Neuronal stem cell (in vitro differentiated cells): ENCODE data around the gene CLIC3.

Experiments used
- DNase-seq: peaks from one replicate; pipeline ENCODE4 v3.0.0-alpha.2; 2013; ENCODE audit warnings: low spot score
- H2AFZ ChIP-seq: one replicate; pipeline ENCODE4 v1.6.1; 2013; ENCODE audit warnings: mild to moderate bottlenecking, low read length, inconsistent platforms
- H2AK5ac ChIP-seq: 2 replicates; pipeline ENCODE4 v1.6.1; 2013; ENCODE audit warnings: low read depth, mild to moderate bottlenecking, inconsistent platforms, low read length, moderate library complexity, mixed read lengths
- H2BK120ac ChIP-seq: 2 replicates; pipeline ENCODE4 v1.6.1; 2013; ENCODE audit warnings: low read depth, mild to moderate bottlenecking, inconsistent platforms, low read length, moderate library complexity, mixed read lengths
- H2BK12ac ChIP-seq: one replicate; pipeline ENCODE4 v1.6.1; 2013; ENCODE audit warnings: low read length, inconsistent platforms
- H2BK15ac ChIP-seq: 2 replicates; pipeline ENCODE4 v1.6.1; 2013; ENCODE audit warnings: mild to moderate bottlenecking, low read length, inconsistent platforms, mixed read lengths
- H2BK5ac ChIP-seq: one replicate; pipeline ENCODE4 v1.6.1; 2013; ENCODE audit warnings: inconsistent platforms, mild to moderate bottlenecking, low read length, moderate library complexity
- H3K14ac ChIP-seq: one replicate; pipeline ENCODE4 v1.6.1; 2013; ENCODE audit warnings: low read length, inconsistent platforms
- H3K18ac ChIP-seq: 2 replicates; pipeline ENCODE4 v1.6.1; 2013; ENCODE audit warnings: low read length, inconsistent platforms
- H3K23ac ChIP-seq: 2 replicates; pipeline ENCODE4 v1.6.1; 2013; ENCODE audit warnings: low read depth, mild to moderate bottlenecking, mixed read lengths, low read length, inconsistent platforms; ENCODE audit not compliant: poor library complexity
- H3K27ac ChIP-seq: replicated peaks from 3 replicates; pipeline ENCODE4 v1.5.1; 2013; ENCODE audit warnings: low read length, inconsistent platforms
- H3K27me3 ChIP-seq, 3 experiments: 2 replicates each; pipeline ENCODE4 v1.6.1; 2013; ENCODE audit warnings: low read length in 3 of 3, mild to moderate bottlenecking in 2 of 3, inconsistent platforms in 1 of 3, low read depth in 1 of 3, mixed read lengths in 1 of 3, moderate library complexity in 1 of 3; ENCODE audit not compliant: control insufficient read depth in 3 of 3, insufficient read depth in 3 of 3
- H3K36me3 ChIP-seq, 2 donors: replicated peaks in 1 of 2; 2 replicates each; pipeline ENCODE4 v1.6.1; 2013; ENCODE audit warnings: low read length in 2 of 2; ENCODE audit not compliant: control insufficient read depth in 2 of 2, insufficient read depth in 2 of 2
- H3K4ac ChIP-seq: 2 replicates; pipeline ENCODE4 v1.6.1; 2013; ENCODE audit warnings: inconsistent platforms, mild to moderate bottlenecking, low read length, moderate library complexity
- H3K4me1 ChIP-seq, 2 donors: 1 replicate in 1 of 2; 2 replicates in 1 of 2; pipeline ENCODE4 v1.6.1; 2013; ENCODE audit warnings: low read length in 2 of 2, low read depth in 1 of 2; ENCODE audit not compliant: control insufficient read depth in 2 of 2, insufficient read depth in 1 of 2
- H3K4me2 ChIP-seq: one replicate; pipeline ENCODE4 v1.6.1; 2013; ENCODE audit warnings: mild to moderate bottlenecking, low read length, inconsistent platforms; ENCODE audit not compliant: insufficient read depth, poor library complexity, severe bottlenecking
- H3K4me3 ChIP-seq, 2 donors: 2 replicates each; pipeline ENCODE4 v1.5.1; 2013; ENCODE audit warnings: low read length in 2 of 2, mild to moderate bottlenecking in 2 of 2, inconsistent platforms in 1 of 2, moderate library complexity in 1 of 2
- H3K79me1 ChIP-seq: one replicate; pipeline ENCODE4 v1.6.1; 2013; ENCODE audit warnings: low read depth, mild to moderate bottlenecking, inconsistent platforms, low read length, moderate library complexity
- H3K9ac ChIP-seq: one replicate; pipeline ENCODE4 v1.6.1; 2013; ENCODE audit warnings: mild to moderate bottlenecking, low read depth, low read length, inconsistent platforms; ENCODE audit not compliant: poor library complexity
- H3K9me3 ChIP-seq, 2 donors: replicated peaks in 1 of 2; 2 replicates each; pipeline versions ENCODE3 to v1.6.1; 2013; ENCODE audit warnings: low read length in 2 of 2, mild to moderate bottlenecking in 2 of 2, inconsistent platforms in 1 of 2, low read depth in 1 of 2, mixed read lengths in 1 of 2, moderate library complexity in 1 of 2; ENCODE audit not compliant: control insufficient read depth in 2 of 2, insufficient read depth in 1 of 2
- H4K8ac ChIP-seq: one replicate; pipeline ENCODE4 v1.6.1; 2013; ENCODE audit warnings: low read depth, mild to moderate bottlenecking, inconsistent platforms, low read length, moderate library complexity
- H4K91ac ChIP-seq: one replicate; pipeline ENCODE4 v1.6.1; 2013; ENCODE audit warnings: low read length, low read depth, mild to moderate bottlenecking, inconsistent platforms; ENCODE audit not compliant: poor library complexity
- WGBS, 2 donors: extraction: QIAGEN DNeasy Blood & Tissue Kit; methylation state at CpG; one replicate each; pipeline ENCODE4 v1.1.7; 2013; ENCODE audit warnings: missing lambda C conversion rate in 2 of 2, mixed read lengths in 1 of 2; ENCODE audit not compliant: insufficient read length in 2 of 2, insufficient replicate concordance in 1 of 2; ENCODE audit errors: extremely low coverage in 2 of 2; 5-methylcytosine and 5-hydroxymethylcytosine counted together

Gene CLIC3

GRCh38 chr9:136955202-136955942 is 41.0 kb downstream of the CLIC3 start:
- Histone ChIP-seq H2BK5ac (peak overlapping the region; percentile 39), H2AFZ (no peak overlapping the region), H2BK120ac (no peak overlapping the region), H4K8ac (no peak overlapping the region), H3K36me3 (no peaks in the 10 kb centered on the region), H3K23ac (peak overlapping the region; percentile 55), H2AK5ac (peak overlapping the region; percentile 94), H3K18ac (peak overlapping the region; percentile 57), H2BK12ac (no peak overlapping the region), H3K4me1 (peaks cover 7 to 12% of the 10 kb centered on the region in 2 donors), H3K27me3 (peaks cover 0 to 18% (median 0%) of the 10 kb centered on the region in 3 experiments), H2BK15ac (peak overlapping the region; percentile 99), H3K4me3 (no peak overlapping the region), H3K4me2 (no peak overlapping the region), H3K9me3 (no peaks in the 10 kb centered on the region), H3K9ac (peak overlapping the region; percentile 21), H3K14ac (peak overlapping the region; percentile 56), H3K79me1 (peaks cover 3% of the 10 kb centered on the region), H3K4ac (peak overlapping the region; percentile 76), H3K27ac (no peak overlapping the region), H4K91ac (no peak overlapping the region)
- no CpG with 5 or more reads among the region's 14 CpGs for WGBS, 2 donors
- no peak for DNase-seq

- H3K79me1 ChIP-seq: peaks cover 2% of the 10 kb centered on the region
- no CpG with 5 or more reads among the region's 25 CpGs for WGBS, 2 donors
- no peaks in the 10 kb centered on the region for H3K9me3 ChIP-seq
- H2AK5ac ChIP-seq: peak overlapping the region; percentile 94
- no peaks in the 10 kb centered on the region for H3K36me3 ChIP-seq
- H3K4me1 ChIP-seq: peaks cover 9 to 14% of the 10 kb centered on the region in 2 donors
- peak overlapping the region; percentile 99 for H2BK15ac ChIP-seq
- peak overlapping the region; percentile 38 for H3K18ac ChIP-seq
- H3K14ac ChIP-seq: peak overlapping the region; percentile 56
- no peak for DNase-seq
- H2BK120ac ChIP-seq: no peak overlapping the region
- H4K8ac ChIP-seq: peak overlapping the region; percentile 48
- no peak overlapping the region for H3K27ac ChIP-seq
- H3K23ac ChIP-seq: peak overlapping the region; percentile 93
- peak overlapping the region; percentile 87 for H2BK5ac ChIP-seq
- no peak overlapping the region for H2AFZ ChIP-seq
- no peak overlapping the region for H2BK12ac ChIP-seq
- H3K9ac ChIP-seq: peak overlapping the region; percentile 38
- H4K91ac ChIP-seq: no peak overlapping the region
- peak overlapping the region in 1 of 2 donors; percentile 3 for H3K4me3 ChIP-seq
- no peak overlapping the region for H3K4me2 ChIP-seq
- peak overlapping the region; percentile 6 for H3K4ac ChIP-seq
- H3K27me3 ChIP-seq: peaks cover 0 to 14% (median 0%) of the 10 kb centered on the region in 3 experiments
These were observed 41.9 kb downstream of the CLIC3 start for GRCh38 chr9:136954270-136955083.

- Histone ChIP-seq H2AFZ (no peak overlapping the region), H3K14ac (no peak overlapping the region), H3K4me3 (peak overlapping the region in 1 of 2 donors; percentile 12), H3K79me1 (peaks cover 2% of the 10 kb centered on the region), H3K18ac (peak overlapping the region; percentile 38), H2BK120ac (no peak overlapping the region), H2AK5ac (peak overlapping the region; percentile 90), H3K9ac (peak overlapping the region; percentile 3), H3K23ac (peak overlapping the region; percentile 43), H4K91ac (no peak overlapping the region), H3K4me1 (peaks cover 11 to 16% of the 10 kb centered on the region in 2 donors), H2BK5ac (peak overlapping the region; percentile 87), H3K36me3 (no peaks in the 10 kb centered on the region), H3K27ac (no peak overlapping the region), H3K9me3 (no peaks in the 10 kb centered on the region), H4K8ac (no peak overlapping the region), H3K4me2 (no peak overlapping the region), H3K27me3 (peaks cover 0 to 13% (median 0%) of the 10 kb centered on the region in 3 experiments), H3K4ac (no peak overlapping the region), H2BK12ac (peak overlapping the region; percentile 2), H2BK15ac (peak overlapping the region; percentile 43)
- no CpG with 5 or more reads among the region's 19 CpGs for WGBS, 2 donors
- DNase-seq: no peak
These were observed 42.5 kb downstream of the CLIC3 start for GRCh38 chr9:136953771-136954269.
